HG03457 (cell line): ENCODE results near the gene ATP9A.

Experiments used
- ATAC-seq: cut with Tn5 transposase; IDR thresholded peaks from one replicate; pipeline ENCODE4 v1.9.1; 2021; ENCODE audit warnings: moderate number of reproducible peaks; ENCODE audit not compliant: unreplicated experiment

The ATP9A gene

DNA sequence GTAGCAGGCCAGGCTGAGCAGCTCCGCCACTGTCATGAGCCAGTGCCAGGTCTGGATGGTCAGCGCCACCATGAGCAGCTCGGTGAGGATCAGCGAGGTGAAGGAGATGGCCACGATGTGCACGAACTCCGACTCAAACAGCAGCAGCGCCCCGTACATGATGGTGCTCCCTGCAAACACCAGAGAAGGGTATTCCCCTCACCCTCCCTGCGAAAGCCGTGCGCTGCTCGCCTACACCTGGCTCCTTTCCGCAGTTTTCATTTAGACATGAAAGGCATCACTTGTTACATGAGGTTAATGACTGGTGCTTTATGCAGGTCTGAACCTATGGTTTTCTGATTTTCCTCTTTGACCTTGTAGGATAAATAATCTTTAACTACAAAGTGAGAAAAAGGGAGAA lies 163.3 kb downstream of the ATP9A start:
- no peak for ATAC-seq

DNA sequence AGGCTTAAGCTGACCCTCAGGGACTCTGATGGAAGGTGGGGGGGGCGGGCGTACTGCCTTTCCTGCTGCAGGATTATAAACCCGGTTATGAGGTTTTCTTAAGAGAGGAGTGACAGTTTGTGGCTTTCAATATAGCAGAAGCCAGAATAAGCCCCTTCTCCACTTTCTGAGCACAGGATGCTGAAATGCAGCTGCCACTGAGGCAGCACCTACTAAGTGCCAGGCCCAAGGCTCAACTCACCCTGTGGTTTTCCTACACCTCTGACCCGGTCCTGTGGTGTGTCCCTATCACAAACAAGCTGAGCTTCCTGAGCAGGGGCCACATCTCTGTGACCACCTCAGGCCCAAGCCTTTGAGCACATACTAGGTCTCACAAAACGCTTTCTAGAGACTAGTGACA lies 166.1 kb downstream of the ATP9A start:
- ATAC-seq, result no peak

- ATAC-seq, result no peak
Measured at GRCh38 chr20:51600950-51601349, 167.2 kb downstream of the ATP9A start.

DNA sequence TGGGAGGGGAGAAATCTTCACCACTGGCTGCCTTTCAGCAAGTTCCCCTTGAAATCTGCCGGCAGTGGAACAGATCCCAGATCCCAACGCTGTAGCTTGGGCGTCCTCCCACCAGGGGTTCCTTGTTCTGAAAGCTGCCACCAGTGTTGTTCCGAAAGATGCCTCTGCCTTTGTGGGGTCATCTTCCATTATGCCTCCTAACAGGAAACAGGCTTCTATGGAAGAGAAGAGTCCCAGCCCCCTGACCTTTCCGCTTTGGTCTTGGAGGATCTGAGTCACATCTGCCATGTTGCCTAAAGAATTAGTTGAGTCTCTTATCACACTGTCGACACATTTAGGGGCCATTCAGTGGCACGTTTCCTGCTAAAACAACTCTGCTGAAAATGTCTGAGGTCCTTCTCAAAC lies 168.2 kb downstream of the ATP9A start:
- ATAC-seq, result no peak

DNA sequence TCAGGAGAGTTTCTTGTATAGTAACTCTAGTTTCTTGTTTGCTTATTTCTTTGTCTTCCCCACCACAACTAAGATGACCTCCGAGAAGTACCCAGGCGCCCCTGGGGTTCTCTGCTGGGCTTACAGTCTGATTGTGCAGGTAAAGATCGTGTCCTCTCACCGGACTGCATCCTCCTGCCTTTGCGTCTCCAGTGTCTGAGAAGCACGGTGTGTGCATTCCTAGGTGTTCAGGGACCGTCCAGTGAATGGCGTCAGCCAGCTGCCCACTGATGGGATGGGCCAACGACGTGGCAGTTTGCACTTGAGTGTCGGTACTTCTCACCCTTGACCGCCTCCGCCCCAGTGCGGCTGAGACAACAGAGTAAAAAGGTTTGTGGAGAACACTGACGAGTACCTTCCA lies 169.6 kb downstream of the ATP9A start:
- no peak for ATAC-seq

- ATAC-seq, result no peak
Measured at GRCh38 chr20:51597389-51598231, 170.6 kb downstream of the ATP9A start.

DNA sequence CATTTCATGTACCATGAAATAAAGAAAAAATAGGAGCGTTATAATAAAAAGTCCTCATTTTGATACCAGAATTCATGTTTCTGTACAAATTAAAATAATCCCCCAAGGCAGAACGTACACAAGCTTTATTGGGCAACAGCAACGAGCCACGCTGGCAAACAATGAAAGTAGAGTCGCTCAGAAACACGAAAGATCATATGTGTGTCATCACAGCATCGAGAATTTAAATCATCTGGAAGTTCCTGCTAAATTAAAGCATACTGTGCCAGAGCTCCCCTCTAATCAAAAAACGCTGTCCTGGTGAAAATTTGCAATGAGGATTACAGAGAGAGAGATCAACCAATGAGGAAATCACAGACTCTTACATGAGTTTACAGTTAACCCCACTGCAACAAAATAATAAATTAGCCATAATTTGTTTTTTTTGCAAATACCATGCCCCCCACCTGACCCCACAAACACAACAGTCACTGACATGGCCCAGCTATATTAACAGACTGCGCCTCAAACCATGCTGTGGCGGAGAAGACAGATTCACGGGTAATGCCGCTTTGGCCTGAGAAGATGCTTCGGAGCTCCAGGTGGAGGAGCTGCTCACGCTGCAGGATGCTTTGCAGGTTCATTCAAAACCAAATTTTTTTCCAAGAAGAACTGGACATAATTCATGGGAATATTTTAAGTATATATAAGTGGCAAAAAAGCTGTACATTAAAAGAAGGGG lies 171.4 kb downstream of the ATP9A start:
- no peak for ATAC-seq

- no peak for ATAC-seq
Measured at GRCh38 chr20:51595744-51596143, 172.4 kb downstream of the ATP9A start.

GRCh38 chr20:51595058-51595532 lies 173.1 kb downstream of the ATP9A start:
- peak; percentile 89 for ATAC-seq

GRCh38 chr20:51594236-51595057 lies 173.7 kb downstream of the ATP9A start:
- no peak for ATAC-seq

- ATAC-seq, result no peak
Measured at GRCh38 chr20:51593584-51593983, 174.6 kb downstream of the ATP9A start.

DNA sequence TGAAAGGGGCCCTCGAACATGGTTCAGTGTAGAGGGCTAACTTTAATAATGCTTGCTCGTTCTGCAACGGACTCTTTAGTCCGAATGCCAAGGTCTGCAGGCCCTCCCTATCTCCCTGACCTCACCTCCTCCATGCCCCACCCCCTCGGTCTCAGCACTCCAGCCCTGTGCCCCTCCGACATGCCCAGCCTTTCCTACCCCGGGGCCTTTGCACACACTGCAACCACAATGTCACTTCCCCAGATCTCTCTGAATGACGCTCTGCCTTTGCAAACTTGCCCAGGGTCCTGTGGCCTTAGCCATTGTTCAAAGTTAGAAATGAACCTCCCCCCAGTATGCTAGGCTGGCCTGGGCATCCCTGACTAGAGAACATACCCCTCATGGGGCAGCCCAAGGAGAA lies 175.6 kb downstream of the ATP9A start:
- no peak for ATAC-seq

- no peak for ATAC-seq
Measured at GRCh38 chr20:51591871-51592270, 176.3 kb downstream of the ATP9A start.

DNA sequence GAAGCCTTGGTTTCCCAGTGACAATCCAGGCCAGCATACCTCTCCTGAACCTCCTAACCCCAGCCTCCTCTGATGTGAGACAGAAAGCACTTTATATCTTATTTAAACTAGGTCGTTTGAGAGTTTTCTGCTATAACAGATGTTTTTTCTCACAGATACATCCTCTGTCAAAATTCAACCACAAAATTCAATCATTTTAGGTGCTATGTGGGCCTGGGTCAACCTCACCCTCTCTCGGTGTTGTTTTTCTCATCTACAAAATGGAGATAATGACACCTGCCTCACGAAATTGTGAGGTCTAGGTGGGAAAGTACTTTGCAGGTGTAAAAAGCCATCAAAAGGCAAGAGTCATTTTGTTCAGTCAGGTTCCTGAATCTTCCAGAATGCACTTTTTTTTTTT lies 179.4 kb downstream of the ATP9A start:
- ATAC-seq, result no peak

DNA sequence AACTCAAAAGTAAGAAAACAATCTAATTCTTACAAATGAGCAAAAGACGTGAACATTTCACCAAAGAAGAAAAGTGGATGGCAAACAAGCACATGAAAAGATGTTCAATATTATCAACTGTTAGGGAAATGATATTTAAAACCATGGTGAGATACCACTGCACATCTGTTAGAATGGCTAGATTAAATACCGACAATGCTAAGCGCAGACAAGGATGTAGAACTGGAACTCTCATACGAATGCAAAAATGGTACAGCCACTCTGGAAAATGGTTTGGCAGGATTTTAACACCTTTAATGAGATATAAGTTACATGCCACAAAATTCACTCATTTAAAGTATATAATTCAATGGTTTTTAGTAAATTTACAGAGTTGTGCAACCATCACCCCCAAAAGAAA lies 181.0 kb downstream of the ATP9A start:
- no peak for ATAC-seq

- ATAC-seq, result no peak
Measured at GRCh38 chr20:51586005-51586440, 182.2 kb downstream of the ATP9A start.

- no peak for ATAC-seq
Measured at GRCh38 chr20:51585148-51585547, 183.0 kb downstream of the ATP9A start.

DNA sequence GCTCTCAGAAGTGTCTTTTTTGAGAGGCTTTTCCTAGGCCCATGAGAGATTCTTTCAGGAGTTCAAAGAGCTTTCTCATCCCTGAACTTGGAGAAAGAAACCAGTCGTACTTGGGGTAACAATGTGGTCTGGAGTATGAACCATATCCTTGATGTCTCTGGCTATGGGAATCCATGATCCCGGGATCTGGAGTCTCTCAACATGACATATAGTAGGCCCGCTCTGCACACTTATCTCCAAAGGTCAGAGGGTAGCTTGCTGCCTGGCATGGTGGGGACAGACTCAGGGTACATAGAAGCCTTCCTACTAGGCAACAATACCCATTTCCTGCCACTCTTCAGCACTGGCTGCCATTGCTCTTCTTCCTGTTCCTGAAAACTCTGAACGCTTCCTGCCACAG lies 183.5 kb downstream of the ATP9A start:
- ATAC-seq, result no peak

GRCh38 chr20:51584116-51584515 lies 184.1 kb downstream of the ATP9A start:
- no peak for ATAC-seq

DNA sequence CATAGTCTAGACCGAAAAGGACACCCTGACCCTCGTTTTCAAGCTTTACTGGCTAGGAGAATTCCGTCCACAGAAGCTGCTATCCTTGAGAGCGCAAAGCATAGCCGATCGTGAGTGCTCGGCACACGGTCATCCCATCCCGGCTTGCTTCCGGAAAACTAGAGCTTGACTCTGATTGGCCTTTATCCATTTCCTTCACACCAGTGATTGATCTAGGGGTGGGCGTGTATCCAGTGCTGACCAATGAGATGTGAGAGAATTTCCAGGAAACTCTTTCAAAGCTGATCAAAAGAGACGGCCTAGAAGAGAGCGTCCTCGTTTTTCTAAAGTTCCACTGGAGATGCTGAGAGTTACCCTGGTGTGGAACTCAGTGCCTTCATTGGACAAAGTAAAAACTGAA lies 184.7 kb downstream of the ATP9A start:
- ATAC-seq, result no peak

DNA sequence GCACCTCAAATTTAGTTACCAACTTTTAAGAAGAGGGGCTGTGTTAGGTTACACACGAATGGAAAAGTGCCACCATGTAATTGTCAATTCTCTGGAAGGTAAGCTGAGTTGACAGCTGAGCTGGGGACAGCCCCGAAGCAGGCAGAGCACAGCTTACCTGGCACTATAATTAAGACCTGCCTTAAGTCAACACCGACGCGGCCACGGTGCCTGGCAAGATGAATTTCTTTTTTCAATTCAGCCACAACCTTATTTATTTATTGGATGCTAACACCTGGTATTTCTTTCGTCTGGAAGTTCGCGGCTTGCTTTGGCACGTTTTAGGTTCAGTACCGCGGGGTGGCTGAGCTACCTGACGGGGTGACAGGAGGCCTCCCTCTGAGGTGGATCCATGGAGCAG lies 185.1 kb downstream of the ATP9A start:
- no peak for ATAC-seq
